ENCODE measurements around the gene GH1.
"Not testable (repeated sequence)": the region's sequence is repeated elsewhere in the genome, so short reads cannot be mapped to it uniquely, and the experiment has no call there.

GH1 gene

GRCh38 chr17:63925615-63926014 is 7.0 kb upstream of the GH1 start:
- peak; percentile 2 for DNase-seq

- not testable (repeated sequence) for DNase-seq
Observed at GRCh38 chr17:63922402-63922801, 3.8 kb upstream of the GH1 start.

DNA sequence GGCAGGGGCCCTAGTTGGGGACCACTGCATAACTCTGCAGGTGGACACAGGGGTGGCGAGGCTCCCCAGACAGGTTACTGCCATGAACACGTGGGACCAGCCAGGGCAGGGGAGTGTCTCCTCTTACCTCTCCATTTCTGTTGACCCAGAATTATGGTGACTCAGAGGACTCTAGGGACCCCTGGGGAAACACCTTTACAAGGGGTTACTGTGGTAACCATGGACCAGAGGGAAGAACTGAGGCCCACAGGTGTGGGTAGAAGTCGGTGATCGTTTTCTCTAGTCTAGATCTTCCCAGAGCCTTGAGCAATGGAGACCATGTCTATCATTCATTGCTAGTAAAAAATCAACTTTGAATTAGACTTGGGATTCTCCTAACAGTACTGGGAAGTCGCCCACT is 2.1 kb upstream of the GH1 start:
- DNase-seq = not testable (repeated sequence)

DNA sequence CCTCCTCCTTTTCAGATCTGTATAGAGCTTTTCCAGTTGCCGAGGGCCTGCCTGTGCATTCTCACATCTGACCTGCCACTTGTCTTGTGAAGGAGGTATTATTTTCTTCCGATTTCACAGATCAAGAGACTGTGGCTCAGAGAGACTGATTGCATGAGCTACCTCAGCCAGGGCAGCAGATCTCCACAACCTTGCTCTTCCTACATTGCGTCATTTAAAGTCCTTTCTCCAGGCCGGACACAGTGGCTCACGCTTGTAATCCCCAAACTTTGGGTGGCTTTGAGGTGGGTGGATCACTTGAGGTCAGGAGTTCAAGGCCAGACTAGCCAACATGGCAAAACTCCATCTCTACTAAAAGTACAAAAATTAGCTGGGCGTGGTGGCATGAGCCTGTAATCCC is 1.4 kb upstream of the GH1 start:
- not testable (repeated sequence) for DNase-seq

- DNase-seq = peak; percentile 71
Observed at GRCh38 chr17:63919311-63919723, 678 bp upstream of the GH1 start.

GRCh38 chr17:63918305-63918704 is 334 bp downstream of the GH1 start:
- no peak for DNase-seq

DNA sequence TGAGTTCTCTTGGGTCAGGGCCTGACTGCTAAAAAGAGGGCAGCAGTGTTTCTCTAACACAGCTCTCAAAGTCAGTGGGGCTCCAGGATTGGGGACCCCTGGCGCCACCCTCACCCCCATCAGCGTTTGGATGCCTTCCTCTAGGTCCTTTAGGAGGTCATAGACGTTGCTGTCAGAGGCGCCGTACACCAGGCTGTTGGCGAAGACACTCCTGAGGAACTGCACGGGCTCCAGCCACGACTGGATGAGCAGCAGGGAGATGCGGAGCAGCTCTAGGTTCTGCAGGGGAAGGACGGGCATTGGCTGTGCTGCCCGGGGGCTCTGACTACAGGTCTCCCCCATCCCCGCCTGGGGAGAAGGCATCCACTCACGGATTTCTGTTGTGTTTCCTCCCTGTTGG is 993 bp downstream of the GH1 start:
- DNase-seq = no peak

DNA sequence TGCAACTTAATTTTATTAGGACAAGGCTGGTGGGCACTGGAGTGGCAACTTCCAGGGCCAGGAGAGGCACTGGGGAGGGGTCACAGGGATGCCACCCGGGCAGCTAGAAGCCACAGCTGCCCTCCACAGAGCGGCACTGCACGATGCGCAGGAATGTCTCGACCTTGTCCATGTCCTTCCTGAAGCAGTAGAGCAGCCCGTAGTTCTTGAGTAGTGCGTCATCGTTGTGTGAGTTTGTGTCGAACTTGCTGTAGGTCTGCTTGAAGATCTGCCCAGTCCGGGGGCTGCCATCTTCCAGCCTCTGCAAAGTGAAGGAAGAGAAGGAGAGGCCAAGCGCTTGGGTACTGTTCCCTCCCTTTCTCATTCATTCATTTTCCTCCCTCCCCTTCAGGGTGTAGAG is 1.4 kb downstream of the GH1 start:
- DNase-seq = not testable (repeated sequence)

DNA sequence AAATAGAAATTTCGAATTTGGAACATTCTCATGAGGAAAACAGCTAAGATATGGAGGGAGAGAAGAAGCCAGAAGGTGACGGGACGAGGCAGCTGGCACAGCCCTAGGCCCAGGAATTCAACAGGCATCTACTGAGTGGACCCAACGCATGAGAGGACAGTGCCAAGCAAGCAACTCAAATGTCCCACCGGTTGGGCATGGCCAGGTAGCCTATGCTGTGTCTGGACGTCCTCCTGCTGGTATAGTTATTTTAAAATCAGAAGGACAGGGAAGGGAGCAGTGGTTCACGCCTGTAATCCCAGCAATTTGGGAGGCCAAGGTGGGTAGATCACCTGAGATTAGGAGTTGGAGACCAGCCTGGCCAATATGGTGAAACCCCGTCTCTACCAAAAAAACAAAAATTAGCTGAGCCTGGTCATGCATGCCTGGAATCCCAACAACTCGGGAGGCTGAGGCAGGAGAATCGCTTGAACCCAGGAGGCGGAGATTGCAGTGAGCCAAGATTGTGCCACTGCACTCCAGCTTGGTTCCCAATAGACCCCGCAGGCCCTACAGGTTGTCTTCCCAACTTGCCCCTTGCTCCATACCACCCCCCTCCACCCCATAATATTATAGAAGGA is 2.0 kb downstream of the GH1 start:
- no peak for DNase-seq

- DNase-seq = not testable (repeated sequence)
Observed at GRCh38 chr17:63915753-63916152, 2.9 kb downstream of the GH1 start.

DNA sequence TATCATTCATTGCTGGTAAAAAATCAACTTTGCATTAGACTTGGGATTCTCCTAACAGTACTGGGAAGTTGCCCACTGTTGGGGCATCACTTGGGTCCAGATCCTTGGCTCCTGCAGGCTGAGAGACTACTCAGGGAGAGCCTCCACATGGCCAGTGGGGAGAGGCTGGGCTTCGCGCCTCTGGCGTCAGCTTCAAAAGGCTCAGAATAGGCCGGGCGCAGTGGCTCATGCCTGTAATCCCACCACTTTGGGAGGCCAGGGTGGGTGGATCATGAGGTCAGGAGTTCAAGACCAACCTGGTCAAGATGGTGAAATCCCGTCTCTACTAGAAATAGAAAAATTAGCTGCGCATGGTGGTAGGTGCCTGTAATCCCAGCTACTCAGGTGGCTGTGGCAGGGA is 4.2 kb downstream of the GH1 start:
- no peak for DNase-seq

- DNase-seq = peak; percentile 43
Observed at GRCh38 chr17:63911657-63912100, 7.0 kb downstream of the GH1 start.

GRCh38 chr17:63911041-63911635 is 7.5 kb downstream of the GH1 start, which contains the start of gene CSHL1:
CSHL1 (minus strand) TSS chr17:63911258; CDS start chr17:63911196, 62 bp downstream.
- DNase-seq = no peak

GRCh38 chr17:63910096-63910495 is 8.5 kb downstream of the GH1 start:
- DNase-seq = no peak

DNA sequence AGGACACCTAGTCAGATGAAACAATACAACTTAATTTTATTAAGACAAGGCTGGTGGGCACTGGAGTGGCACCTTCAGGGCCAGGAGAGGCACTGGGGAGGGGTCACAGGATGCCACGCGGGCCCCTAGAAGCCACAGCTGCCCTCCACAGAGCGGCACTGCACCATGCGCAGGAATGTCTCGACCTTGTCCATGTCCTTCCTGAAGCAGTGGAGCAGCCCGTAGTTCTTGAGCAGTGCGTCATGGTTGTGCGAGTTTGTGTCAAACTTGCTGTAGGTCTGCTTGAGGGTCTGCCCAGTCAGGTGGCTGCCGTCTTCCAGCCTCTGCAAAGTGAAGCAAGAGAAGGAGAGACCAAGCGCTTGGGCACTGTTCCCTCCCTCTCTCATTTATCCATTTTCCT is 9.1 kb downstream of the GH1 start:
- not testable (repeated sequence) for DNase-seq

DNA sequence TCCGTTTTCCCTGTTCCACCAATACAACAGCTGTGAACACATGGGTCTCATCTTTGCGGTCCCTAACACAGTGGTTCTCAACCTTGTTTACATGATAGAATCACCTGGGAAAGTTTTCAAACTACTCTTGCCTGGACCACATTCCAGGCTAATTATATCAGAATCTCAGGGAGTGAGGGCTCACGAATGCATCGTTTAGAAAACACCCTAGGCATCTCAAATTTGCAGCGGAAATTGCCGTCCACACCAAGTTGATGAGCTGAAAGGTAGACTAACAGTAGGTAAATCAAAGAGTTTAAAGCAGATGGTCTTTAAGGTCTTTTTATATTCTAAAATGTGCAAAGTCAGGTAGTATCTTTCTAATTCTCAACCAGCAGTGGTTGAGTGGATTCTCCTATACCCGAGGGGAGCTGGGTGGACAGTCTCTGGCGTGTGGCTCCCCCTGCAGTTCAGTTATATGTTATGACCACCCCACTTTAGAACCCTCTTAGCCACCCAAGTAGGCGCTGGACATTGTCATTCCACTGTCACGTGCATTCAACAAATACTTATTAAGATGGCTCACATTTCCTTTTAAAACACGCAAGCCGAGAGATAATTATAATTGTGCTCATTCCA is 11.4 kb downstream of the GH1 start:
- DNase-seq = not testable (repeated sequence)

DNA sequence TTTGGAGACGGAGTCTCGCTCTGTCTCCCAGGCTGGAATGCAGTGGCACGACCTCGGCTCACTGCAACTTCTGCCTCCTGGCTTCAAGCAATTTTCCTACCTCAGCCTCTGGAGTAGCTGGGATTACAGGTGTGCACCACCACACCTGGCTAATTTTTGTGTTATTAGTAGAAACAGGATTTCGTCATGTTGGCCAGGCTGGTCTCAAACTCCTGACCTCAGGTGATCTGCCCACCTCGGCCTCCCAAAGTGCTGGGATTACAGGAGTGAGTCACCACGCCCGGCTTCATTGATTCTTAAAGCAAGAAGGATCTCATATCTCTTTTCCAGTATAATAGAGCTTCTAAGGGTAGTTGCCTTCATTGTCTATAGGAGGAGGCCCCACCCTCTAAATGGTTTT is 13.8 kb downstream of the GH1 start:
- DNase-seq = not testable (repeated sequence)

DNA sequence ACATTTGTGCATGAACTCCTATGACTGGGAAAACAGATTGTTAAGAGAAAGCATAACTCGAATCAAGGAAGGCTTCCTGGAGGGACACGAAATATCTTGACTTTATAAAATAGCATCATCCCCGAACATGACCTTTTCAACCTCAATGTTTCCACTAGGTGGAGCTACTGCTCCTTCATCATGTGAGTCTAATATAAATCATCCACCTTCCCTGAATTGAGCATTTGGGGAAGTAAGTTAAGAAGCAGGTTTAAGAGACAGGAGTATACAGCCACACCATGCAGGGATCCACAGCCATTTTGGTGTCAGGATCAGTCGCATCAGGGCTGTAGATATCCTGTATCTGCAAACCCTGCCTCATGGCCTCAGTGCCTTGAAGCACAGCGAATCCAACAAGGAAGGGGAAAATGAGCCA is 14.8 kb downstream of the GH1 start:
- not testable (repeated sequence) for DNase-seq

GRCh38 chr17:63901971-63902370 is 16.7 kb downstream of the GH1 start:
- not testable (repeated sequence) for DNase-seq

DNA sequence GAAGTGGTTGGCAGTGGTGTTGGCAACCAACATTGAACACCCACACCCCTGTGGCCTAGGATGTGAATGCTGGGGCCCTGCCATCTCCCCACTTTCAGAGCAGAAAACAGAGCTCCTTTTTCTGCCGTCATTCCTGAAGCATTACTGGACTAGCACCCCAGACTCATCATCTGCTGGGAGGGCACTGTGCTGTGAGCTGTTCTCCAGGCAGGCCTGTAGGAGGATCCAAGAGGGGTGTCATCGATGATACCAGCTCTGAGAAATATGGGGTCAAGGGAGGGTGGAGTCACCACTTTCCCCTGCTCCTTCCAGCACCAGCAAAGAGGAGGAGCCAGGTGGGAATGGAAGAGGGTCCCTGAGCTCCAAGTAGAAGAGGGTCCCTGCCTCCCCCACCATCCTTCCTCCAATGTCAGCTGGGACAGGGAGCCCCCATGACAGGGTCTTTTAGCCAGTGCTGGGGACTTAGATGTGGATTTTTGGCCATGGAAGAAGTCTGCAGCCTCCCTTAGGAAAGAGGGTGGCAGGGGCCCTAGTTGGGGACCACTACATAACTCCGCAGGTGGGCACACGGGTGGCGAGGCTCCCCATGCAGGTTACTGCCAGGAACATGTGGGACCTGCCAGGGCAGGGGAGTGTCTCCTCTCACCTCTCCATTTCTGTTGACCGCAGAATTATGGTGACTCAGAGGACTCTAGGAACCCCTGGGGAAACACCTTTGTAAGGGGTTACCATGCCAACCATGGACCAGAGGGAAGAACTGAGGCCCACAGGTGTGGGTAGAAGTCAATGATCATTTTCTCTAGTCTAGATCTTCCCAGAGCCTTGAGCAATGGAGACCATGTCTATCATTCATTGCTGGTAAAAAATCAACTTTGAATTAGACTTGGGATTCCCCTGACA is 19.5 kb downstream of the GH1 start:
- not testable (repeated sequence) for DNase-seq

DNA sequence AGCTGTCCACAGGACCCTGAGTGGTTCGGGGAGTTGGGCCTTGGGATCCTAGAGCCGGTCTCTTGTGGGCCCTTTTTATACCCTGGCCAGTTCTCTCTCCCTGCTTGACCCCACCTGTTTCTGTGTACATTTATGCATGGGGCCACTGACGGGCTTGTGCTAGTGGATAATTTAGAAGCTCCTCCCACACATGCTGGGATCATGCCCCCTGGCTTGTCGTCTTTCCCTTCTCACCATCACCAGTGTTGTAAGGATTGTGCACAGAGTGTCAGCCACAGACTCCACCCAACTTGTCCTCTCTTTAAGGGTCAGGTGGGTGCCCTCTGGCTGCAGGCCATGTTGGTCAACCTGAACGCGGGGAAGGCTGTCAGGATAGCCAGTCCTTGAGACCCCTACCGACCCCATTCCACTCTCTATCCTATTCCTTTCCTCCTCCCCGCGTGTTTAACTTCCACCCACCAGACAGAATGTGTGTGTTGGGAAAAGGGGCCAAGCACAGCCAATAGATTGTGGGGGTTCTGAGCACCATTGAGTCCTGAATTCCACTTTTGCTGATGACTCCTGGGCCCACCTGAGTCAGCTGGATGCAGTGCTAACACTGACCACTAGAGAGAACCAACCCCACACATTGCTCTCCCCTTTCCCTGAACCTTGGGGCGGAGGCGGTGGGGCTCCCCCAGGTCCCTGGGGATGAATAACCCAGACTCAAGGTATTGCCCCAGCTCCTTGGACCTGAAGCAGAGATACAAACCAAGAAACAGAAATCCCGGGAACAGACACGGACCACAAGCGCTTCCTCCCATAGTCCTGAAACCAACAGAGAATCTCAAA is 21.9 kb downstream of the GH1 start, which contains the start of gene CSH1:
Gene CSH1, minus strand, starts transcription at position 51 of the 831 bp plus-strand sequence. CDS start 63 bp downstream, outside the sequence.
- not testable (repeated sequence) for DNase-seq

DNA sequence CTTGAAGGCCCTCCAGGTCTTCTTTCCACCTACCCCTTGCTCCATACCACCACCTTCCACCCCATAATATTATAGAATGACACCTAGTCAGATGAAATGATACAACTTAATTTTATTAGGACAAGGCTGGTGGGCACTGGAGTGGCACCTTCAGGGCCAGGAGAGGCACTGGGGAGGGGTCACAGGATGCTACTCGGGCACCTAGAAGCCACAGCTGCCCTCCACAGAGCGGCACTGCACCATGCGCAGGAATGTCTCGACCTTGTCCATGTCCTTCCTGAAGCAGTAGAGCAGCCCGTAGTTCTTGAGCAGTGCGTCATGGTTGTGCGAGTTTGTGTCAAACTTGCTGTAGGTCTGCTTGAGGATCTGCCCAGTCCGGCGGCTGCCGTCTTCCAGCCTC is 23.8 kb downstream of the GH1 start:
- not testable (repeated sequence) for DNase-seq
